ENCODE results near the gene ATRNL1.

- no peak for TF ChIP-seq CTCF (IDR thresholded peaks at IDR 0.05)
- TF ChIP-seq POLR2AphosphoS5 (IDR thresholded peaks at IDR 0.05), result no peak
- TF ChIP-seq POLR2A (IDR thresholded peaks at IDR 0.05), result no peak
Measured at GRCh38 chr10:115947104-115947503, 853.9 kb downstream of the ATRNL1 start.
